GM18511 (cell line): ENCODE results near the gene LRRN4CL.
"Not testable (repeated sequence)": the region's sequence is repeated elsewhere in the genome, so short reads cannot be mapped to it uniquely, and the experiment has no call there.

ENCODE experiments used
- ATAC-seq: cut with Tn5 transposase; IDR thresholded peaks from one replicate; pipeline ENCODE4 v1.9.1; 2021; ENCODE audit warnings: mild to moderate bottlenecking, moderate library complexity; ENCODE audit not compliant: unreplicated experiment

Gene LRRN4CL

GRCh38 chr11:62677156-62677555, 12.2 kb downstream of the LRRN4CL start:
- ATAC-seq, result no peak

- ATAC-seq, result no peak
Measured at GRCh38 chr11:62676698-62677097, 12.6 kb downstream of the LRRN4CL start.

- ATAC-seq, result not testable (repeated sequence)
Measured at GRCh38 chr11:62675415-62675814, 13.9 kb downstream of the LRRN4CL start.

GRCh38 chr11:62673196-62673525, 16.2 kb downstream of the LRRN4CL start:
- ATAC-seq, result no peak

GRCh38 chr11:62671608-62672389, 17.5 kb downstream of the LRRN4CL start, which contains the start of the genes LBHD1 and UQCC3:
Gene LBHD1, minus strand, starts transcription at chr11:62672267. Its CDS starts 2,236 bp downstream, at chr11:62670031.
Gene UQCC3, plus strand, starts transcription at chr11:62671673. Its CDS starts 73 bp downstream, at chr11:62671746.
- ATAC-seq, result peak; percentile 68

DNA sequence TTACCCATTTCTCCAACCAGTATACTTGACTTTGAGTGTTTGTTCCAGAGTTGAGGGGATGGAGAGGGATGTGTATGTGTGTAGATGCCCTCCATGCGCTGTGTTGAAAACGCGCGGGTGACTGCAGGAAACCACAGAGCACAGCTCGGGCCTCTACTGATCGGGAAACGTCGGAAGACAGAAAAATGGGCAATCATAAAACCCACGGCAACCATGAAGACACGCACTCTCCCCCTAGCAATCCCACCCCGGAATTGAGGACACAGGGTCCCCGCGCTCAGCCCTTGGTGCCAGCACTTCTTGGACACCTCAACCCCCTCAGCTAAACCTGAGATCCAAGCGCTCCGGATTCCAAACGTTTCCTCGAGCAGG, 18.1 kb downstream of the LRRN4CL start:
- ATAC-seq, result peak; percentile 17

- ATAC-seq, result no peak
Measured at GRCh38 chr11:62669420-62670161, 19.7 kb downstream of the LRRN4CL start.

- no peak for ATAC-seq
Measured at GRCh38 chr11:62667460-62667859, 21.9 kb downstream of the LRRN4CL start.

- no peak for ATAC-seq
Measured at GRCh38 chr11:62666259-62666926, 22.9 kb downstream of the LRRN4CL start.

- peak; percentile 23 for ATAC-seq
Measured at GRCh38 chr11:62665599-62666258, 23.6 kb downstream of the LRRN4CL start.

DNA sequence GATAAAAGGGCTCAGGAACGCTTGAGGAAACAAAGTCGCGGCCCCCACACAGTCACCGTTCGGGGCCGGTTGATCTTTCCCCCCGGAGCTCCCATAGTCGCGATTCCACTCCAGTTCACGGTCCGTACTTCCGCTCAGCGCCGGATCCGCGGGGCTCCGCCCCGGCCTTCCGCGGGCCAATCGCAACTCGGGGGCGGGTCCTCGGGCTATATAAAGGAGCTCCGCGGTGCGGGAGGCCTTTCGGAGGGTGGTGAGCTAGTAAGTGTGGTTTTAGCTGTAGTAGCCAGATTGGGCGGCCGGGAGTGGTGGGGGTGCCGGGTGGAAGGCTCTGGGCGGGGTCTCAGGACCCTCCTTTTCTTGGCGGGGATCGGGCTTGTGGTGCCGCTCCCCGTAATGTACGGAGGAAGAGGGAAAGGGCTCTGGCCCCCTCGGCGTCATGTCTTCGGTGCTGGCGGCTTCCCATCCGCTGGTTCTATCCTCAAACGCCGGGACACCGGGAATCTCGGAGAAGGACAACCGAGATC, 24.2 kb downstream of the LRRN4CL start, which contains the start of the genes C11orf98 and CSKMT:
Gene C11orf98 (minus strand): TSS at position 136 of the 524 bp plus-strand sequence. CDS start 41 bp downstream, at position 95.
Gene CSKMT (plus strand): TSS at position 238 of the 524 bp plus-strand sequence. CDS start 568 bp downstream, outside the sequence.
- ATAC-seq, result peak; percentile 90

DNA sequence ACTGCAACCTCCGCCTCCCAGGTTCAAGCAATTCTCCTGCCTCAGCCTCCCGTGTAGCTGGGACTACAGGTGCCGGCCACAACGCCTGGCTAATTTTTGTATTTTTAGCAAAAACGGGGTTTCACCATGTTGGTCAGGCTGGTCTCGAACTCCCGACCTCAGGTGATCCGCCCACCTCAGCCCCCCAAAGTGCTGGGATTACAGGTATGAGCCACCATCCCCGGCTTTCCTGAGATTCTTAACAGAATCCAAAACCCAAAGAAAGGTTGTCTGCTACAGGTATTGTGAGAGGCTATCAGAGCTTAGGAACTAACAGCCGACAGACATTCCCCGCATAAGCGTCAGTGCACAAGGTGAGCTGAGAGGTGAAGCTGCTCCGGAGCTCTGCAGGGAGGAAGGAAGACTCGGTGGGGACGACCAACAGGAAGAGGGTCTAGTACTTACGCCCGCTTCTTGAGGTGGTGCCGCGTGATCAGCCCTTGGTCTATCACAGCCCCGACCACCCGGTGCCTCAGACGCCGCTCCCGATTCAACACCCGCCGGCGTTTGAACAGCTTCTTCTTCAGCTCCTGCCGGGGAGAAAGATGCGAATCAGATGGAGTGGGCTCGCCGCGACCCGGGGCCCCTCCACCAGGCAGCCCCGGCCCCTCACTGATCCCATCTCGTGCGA, 24.8 kb downstream of the LRRN4CL start:
- ATAC-seq, result peak; percentile 40

- no peak for ATAC-seq
Measured at GRCh38 chr11:62656796-62657429, 32.4 kb downstream of the LRRN4CL start.

GRCh38 chr11:62654297-62654696, 35.0 kb downstream of the LRRN4CL start:
- ATAC-seq, result no peak

DNA sequence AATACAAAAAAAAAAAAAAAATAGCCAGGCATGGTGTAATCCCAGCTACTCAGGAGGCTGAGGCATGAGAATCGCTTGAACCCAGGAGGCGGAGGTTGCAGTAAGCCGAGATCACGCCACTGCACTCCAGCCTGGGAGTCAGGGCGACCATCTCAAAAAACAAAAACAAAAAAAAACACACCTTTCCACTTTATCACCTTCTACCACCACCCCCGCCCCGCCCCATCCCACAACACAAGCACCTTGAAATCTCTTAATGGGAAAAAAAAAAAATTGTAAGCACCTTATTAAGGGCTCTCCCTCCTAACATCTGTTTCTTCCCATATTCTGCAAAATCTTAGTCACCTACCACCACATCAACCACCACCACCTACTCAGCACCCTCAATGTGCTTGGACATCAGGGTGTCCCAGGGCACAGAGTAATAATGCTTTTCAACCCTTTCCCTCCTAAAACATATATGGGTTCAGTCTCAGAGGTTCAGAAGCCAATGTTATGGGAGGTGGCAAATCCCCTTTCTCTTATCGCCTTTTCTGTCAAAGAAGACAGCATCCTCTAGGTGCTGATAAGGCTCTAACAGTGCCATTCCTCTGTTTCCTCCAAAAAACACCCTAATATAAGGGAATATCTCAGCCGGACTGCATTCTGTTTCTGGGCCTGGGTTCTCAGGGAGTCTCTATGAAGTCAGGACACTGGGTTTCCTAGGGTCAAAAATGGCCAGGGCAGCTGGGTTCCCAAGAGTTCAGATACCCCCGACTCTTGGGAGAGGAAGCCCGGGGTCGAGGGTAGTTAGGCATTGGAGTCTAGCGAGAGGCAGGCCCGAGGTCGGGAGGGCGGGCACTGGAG, 36.9 kb downstream of the LRRN4CL start:
- ATAC-seq, result no peak

DNA sequence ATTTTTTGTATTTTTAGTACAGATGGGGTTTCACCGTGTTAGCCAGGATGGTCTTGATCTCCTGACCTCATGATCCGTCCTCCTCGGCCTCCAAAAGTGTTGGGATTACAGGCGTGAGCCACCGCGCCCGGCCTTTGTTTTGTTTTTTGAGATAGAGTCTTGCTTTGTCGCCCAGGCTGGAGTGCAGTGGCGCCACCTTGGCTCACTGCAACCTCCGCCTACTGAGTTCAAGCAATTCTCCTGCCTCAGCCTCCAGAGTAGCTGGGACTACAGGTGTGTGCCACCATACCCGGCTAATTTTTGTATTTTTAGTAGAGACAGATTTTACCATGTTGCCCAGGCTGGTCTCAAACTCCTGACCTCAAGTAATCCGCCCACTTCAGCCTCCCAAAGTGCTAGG, 39.0 kb downstream of the LRRN4CL start:
- not testable (repeated sequence) for ATAC-seq

GRCh38 chr11:62649486-62649885, 39.8 kb downstream of the LRRN4CL start:
- ATAC-seq, result no peak

GRCh38 chr11:62648967-62649364, 40.4 kb downstream of the LRRN4CL start:
- ATAC-seq, result no peak
